Astrocyte (in vitro differentiated cells and primary cell): Measurements from ENCODE around the gene SLC36A2.

ENCODE experiments used
- EZH2 ChIP-seq: IDR thresholded peaks from 2 replicates; pipeline ENCODE4 v1.6.1; 2012; ENCODE audit warnings: mild to moderate bottlenecking, low read length, inconsistent platforms; ENCODE audit not compliant: insufficient read depth
- TF ChIP-seq, protein P1 (sequence below): IDR thresholded peaks from 2 replicates; pipeline ENCODE4 v1.5.1; 2011; ENCODE audit warnings: low read depth, mild to moderate bottlenecking, inconsistent platforms, low read length, moderate library complexity; ENCODE audit not compliant: insufficient read depth

- TF ChIP-seq, protein P1, sequence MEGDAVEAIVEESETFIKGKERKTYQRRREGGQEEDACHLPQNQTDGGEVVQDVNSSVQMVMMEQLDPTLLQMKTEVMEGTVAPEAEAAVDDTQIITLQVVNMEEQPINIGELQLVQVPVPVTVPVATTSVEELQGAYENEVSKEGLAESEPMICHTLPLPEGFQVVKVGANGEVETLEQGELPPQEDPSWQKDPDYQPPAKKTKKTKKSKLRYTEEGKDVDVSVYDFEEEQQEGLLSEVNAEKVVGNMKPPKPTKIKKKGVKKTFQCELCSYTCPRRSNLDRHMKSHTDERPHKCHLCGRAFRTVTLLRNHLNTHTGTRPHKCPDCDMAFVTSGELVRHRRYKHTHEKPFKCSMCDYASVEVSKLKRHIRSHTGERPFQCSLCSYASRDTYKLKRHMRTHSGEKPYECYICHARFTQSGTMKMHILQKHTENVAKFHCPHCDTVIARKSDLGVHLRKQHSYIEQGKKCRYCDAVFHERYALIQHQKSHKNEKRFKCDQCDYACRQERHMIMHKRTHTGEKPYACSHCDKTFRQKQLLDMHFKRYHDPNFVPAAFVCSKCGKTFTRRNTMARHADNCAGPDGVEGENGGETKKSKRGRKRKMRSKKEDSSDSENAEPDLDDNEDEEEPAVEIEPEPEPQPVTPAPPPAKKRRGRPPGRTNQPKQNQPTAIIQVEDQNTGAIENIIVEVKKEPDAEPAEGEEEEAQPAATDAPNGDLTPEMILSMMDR: no peak
- no peak for TF ChIP-seq EZH2
Observed at GRCh38 chr5:151310932-151311331, 36.4 kb downstream of the SLC36A2 start.
